ENCODE measurements around the gene SORCS2. TPM values are rescaled to one million over a fixed set of nuclear protein-coding genes. Genes with fewer than 3 reads are reported as not detected.

The SORCS2 gene
- total RNA-seq, 1 experiment from 2014 or later, result 0.06 TPM

DNA sequence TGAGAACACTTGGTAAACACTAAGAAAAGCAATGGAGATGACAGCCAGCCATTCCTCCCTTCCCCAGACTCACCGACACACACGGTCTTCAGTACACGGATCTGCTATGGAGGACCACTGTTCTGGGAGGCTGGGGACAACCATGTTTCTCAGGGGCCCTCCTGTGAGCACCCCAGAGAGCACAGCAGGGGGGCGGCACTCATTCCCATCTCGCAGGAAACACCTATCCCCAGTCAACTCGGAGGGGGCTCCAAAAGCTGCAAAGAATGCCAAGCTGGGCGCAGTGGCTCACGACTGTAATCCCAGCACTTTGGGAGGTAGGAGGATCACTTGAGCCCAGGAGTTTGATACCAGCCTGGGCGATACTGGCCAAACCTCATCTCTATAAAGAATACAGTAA, 575.2 kb downstream of the SORCS2 start:
- no peaks in the 10 kb centered on the region for H3K9me3 ChIP-seq (ENCODE audit: low read depth, low read length, poor library complexity, severe bottlenecking)
- H3K27me3 ChIP-seq (replicated peaks; ENCODE audit: insufficient read depth, low read depth, low read length, poor library complexity), result no peaks in the 10 kb centered on the region
- no peak overlapping the region for H3K4me3 ChIP-seq (ENCODE audit: low read depth, low read length, poor library complexity, severe bottlenecking)
- no peak overlapping the region for H3K27ac ChIP-seq (ENCODE audit: low read depth, low read length, poor library complexity, severe bottlenecking)
- BruUV-seq (replicated peaks), result no TSS peak
- ChIA-PET POLR2A (ENCODE audit: low non-redundant PET) (no interaction called here), CTCF (no interaction called here)
- intact Hi-C loops (cut with micrococcal nuclease; ENCODE audit: unreplicated experiment), result no loop called here
- TF ChIP-seq, protein P1, sequence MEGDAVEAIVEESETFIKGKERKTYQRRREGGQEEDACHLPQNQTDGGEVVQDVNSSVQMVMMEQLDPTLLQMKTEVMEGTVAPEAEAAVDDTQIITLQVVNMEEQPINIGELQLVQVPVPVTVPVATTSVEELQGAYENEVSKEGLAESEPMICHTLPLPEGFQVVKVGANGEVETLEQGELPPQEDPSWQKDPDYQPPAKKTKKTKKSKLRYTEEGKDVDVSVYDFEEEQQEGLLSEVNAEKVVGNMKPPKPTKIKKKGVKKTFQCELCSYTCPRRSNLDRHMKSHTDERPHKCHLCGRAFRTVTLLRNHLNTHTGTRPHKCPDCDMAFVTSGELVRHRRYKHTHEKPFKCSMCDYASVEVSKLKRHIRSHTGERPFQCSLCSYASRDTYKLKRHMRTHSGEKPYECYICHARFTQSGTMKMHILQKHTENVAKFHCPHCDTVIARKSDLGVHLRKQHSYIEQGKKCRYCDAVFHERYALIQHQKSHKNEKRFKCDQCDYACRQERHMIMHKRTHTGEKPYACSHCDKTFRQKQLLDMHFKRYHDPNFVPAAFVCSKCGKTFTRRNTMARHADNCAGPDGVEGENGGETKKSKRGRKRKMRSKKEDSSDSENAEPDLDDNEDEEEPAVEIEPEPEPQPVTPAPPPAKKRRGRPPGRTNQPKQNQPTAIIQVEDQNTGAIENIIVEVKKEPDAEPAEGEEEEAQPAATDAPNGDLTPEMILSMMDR (conservative IDR thresholded peaks at IDR 0.05; ENCODE audit: low read depth, low read length), result no peak
- no peak for TF ChIP-seq EZH2 (IDR thresholded peaks at IDR 0.05; ENCODE audit: borderline replicate concordance, low read depth, low read length, poor library complexity, severe bottlenecking)
- peaks cover 21% of the 10 kb centered on the region for H3K36me3 ChIP-seq (ENCODE audit: insufficient read depth, low read length, poor library complexity, severe bottlenecking)
- no peak for DNase-seq (ENCODE audit: low spot score)
- H3K4me1 ChIP-seq (ENCODE audit: insufficient read depth, low read length, poor library complexity, severe bottlenecking), result peaks cover 13% of the 10 kb centered on the region

DNA sequence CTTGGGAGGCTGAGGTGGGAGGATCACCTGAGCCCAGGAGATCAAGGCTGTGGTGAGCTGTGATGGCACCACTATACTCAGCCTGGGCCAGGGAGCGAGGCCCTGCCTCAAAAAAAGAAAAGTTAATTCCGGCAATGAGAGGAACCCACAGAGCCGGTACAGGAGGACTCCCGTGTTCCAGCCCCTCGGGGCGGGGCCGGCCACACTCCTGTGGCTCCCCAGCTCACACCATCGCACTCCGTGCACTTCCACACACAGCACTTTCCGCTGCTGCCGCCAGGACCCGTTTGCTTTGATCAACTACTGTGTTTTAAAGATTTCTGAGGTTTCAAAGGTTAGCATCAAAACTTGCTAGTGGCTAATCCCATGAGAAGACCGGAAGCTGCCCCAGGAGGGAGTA, 575.6 kb downstream of the SORCS2 start:
- Histone ChIP-seq H3K27me3 (replicated peaks; ENCODE audit: insufficient read depth, low read depth, low read length, poor library complexity) (no peaks in the 10 kb centered on the region), H3K4me1 (ENCODE audit: insufficient read depth, low read length, poor library complexity, severe bottlenecking) (peaks cover 10% of the 10 kb centered on the region), H3K27ac (ENCODE audit: low read depth, low read length, poor library complexity, severe bottlenecking) (no peak overlapping the region), H3K4me3 (ENCODE audit: low read depth, low read length, poor library complexity, severe bottlenecking) (no peak overlapping the region), H3K9me3 (ENCODE audit: low read depth, low read length, poor library complexity, severe bottlenecking) (no peaks in the 10 kb centered on the region), H3K36me3 (ENCODE audit: insufficient read depth, low read length, poor library complexity, severe bottlenecking) (peaks cover 21% of the 10 kb centered on the region)
- DNase-seq (ENCODE audit: low spot score), result no peak
- BruUV-seq (replicated peaks), result no TSS peak
- CTCF ChIA-PET, result interaction anchor here (1.9 kb wide), 1 partner anchor 34 kb away, joined by 6 read pairs; no protein-coding TSS in a partner anchor
- POLR2A ChIA-PET (ENCODE audit: low non-redundant PET), result no interaction called here
- TF ChIP-seq, protein P1 (conservative IDR thresholded peaks at IDR 0.05; ENCODE audit: low read depth, low read length), result no peak
- intact Hi-C loops (cut with micrococcal nuclease; ENCODE audit: unreplicated experiment), result no loop called here

DNA sequence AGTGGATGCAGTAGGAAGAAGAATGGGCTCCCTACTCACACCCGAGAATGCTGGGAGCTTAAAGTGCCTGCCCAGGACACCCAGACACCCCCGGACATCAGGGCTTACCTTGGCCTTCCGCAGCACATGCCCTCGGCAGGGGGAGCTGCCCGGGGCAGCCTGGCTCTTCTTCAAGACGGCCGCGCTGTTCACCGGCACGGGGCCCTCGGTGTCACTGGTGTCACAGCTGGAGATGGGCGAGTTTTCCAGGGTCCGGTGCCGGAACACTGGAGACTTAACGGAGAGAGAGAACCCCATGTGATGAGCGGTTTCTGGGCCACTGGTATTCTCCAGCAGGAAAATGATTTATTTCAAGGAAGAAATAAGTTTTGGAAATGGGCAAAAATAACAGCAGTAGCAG, 576.4 kb downstream of the SORCS2 start:
- no peak for TF ChIP-seq EZH2 (IDR thresholded peaks at IDR 0.05; ENCODE audit: borderline replicate concordance, low read depth, low read length, poor library complexity, severe bottlenecking)
- TF ChIP-seq, protein P1 (conservative IDR thresholded peaks at IDR 0.05; ENCODE audit: low read depth, low read length), result no peak
- CTCF ChIA-PET, result interaction anchor here (0.5 to 1.9 kb wide), 2 partner anchors 34 to 533 kb away, joined by 3 to 6 read pairs; no protein-coding TSS in a partner anchor
- no peak for DNase-seq (ENCODE audit: low spot score)
- intact Hi-C loops (cut with micrococcal nuclease; ENCODE audit: unreplicated experiment), result no loop called here
- peaks cover 10% of the 10 kb centered on the region for H3K4me1 ChIP-seq (ENCODE audit: insufficient read depth, low read length, poor library complexity, severe bottlenecking)
- H3K36me3 ChIP-seq (ENCODE audit: insufficient read depth, low read length, poor library complexity, severe bottlenecking), result peaks cover 17% of the 10 kb centered on the region
- H3K27ac ChIP-seq (ENCODE audit: low read depth, low read length, poor library complexity, severe bottlenecking), result no peak overlapping the region
- H3K4me3 ChIP-seq (ENCODE audit: low read depth, low read length, poor library complexity, severe bottlenecking), result no peak overlapping the region
- no peaks in the 10 kb centered on the region for H3K27me3 ChIP-seq (replicated peaks; ENCODE audit: insufficient read depth, low read depth, low read length, poor library complexity)
- POLR2A ChIA-PET (ENCODE audit: low non-redundant PET), result no interaction called here
- H3K9me3 ChIP-seq (ENCODE audit: low read depth, low read length, poor library complexity, severe bottlenecking), result no peaks in the 10 kb centered on the region
- BruUV-seq (replicated peaks), result no TSS peak

Measured in A673 (cell line).